NCI-H146 treated with DMSO at 0.1 percent for 48 hours (cell line): ENCODE data around the gene IPCEF1.
"Not testable (repeated sequence)": the region's sequence is repeated elsewhere in the genome, so short reads cannot be mapped to it uniquely, and the experiment has no call there.

Experiments
- DNase-seq: peaks from one replicate; lab custom pipeline; 2025; ENCODE audit not compliant: unreplicated experiment; lab: John Stamatoyannopoulos, UW

Gene IPCEF1

DNA sequence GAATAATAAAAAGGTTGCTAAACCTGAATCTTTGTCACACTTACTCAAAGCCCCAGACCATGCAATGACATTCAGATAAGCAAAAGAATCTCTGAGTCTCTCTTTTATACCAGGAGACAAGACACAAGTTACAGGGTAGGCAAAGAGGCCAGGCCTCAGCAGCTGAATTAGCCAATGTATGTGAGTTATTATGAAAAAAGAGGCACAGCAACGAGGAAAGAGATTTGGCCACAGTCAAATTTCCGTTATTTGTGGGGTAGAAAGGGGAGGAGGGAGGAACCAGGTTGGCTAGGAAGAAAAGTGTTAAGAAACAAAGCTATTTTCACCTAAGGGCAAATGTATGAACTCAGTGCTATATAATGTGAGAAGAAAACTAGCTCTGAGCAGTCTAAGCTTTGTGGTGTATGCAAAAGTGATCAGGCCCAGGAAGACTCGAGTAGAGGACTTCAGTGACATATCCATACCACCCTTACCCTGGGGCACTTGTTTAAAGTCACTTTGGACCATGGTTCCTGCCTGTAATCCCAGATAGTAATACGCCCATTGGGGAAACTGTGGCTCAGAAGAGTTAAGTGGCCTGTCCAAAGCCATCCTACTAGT, 19.1 kb downstream of the IPCEF1 start:
- no peak for DNase-seq

DNA sequence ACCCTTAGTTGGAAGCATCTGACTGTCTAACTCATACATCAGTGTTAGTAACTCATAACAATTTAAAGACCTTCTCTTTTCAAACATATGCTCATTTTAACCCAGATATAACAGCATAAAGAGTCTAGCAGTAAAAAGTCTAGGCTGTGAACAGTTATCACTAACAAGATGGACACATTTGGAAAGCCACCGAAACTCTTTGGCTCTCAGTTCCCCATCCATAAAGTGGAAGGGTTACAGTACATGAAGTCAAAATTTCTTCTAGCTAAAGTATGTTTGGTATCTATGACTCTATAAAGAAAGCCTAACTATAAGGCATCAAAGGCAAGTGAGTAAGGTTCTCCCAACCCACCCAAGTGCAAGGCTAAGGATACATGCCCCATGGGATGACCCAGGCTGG, 22.5 kb downstream of the IPCEF1 start:
- DNase-seq = not testable (repeated sequence)

- no peak for DNase-seq
Measured at GRCh38 chr6:154331750-154332149, 24.9 kb downstream of the IPCEF1 start.

- no peak for DNase-seq
Measured at GRCh38 chr6:154329350-154330170, 27.0 kb downstream of the IPCEF1 start.

- not testable (repeated sequence) for DNase-seq
Measured at GRCh38 chr6:154327313-154327712, 29.3 kb downstream of the IPCEF1 start.

- DNase-seq = no peak
Measured at GRCh38 chr6:154325142-154325541, 31.5 kb downstream of the IPCEF1 start.

GRCh38 chr6:154320181-154320580, 36.4 kb downstream of the IPCEF1 start:
- DNase-seq = no peak

GRCh38 chr6:154319231-154319858, 37.3 kb downstream of the IPCEF1 start:
- peak; percentile 43 for DNase-seq

DNA sequence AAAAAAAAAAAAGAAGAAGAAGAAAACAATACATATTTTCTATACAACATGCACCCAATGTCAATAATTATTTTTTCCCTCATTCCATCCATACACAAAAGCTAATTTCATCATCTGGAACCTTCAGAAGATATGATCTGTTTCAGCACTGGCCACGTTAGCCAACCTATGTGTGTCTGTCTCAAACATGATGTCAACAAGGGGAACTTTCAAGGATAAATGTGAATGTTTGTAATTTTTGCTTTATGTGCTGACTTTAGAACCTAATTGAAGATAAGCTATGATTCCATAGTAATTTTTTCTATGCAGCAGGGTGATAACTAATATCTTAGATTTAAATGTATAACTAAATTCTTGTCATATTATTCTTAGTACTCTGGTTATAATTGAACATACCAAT, 37.9 kb downstream of the IPCEF1 start:
- no peak for DNase-seq

- no peak for DNase-seq
Measured at GRCh38 chr6:154316131-154316530, 40.5 kb downstream of the IPCEF1 start.

GRCh38 chr6:154314084-154314483, 42.5 kb downstream of the IPCEF1 start:
- DNase-seq = no peak

GRCh38 chr6:154308986-154309385, 47.6 kb downstream of the IPCEF1 start:
- no peak for DNase-seq

DNA sequence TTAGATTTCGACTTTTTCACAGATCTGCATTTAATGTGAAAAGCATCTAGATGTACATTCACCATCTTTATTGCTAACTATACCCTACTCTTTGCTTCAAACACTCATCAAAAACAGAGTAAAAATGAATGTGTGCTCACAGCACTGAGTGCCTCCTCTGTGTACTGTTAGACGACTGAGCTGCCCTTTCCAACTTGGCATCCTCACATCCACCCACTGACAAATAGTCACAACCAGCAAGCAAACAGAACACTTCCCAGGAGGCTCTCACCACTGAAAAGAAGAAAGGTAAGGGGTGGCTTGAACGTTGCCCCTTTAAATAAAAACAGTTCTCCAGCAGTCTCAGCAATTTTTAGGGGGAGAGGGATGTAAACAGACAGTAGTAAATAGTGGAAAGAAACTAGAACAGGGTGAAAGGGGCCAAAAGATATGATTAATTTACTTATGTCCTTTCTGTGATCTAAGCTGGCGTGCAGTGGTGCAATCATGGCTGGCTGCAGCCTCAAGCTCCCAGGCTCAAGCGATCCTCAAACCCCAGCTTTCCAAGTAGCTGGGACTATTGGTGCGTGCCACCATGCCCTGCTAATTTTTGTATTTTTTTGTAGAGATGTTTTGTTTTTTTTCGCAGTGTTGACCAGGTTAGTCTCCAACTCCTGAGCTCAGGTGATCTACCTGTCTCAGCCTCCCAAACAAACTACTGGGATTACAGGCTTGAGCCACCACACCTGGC, 48.7 kb downstream of the IPCEF1 start:
- DNase-seq = no peak

- DNase-seq = not testable (repeated sequence)
Measured at GRCh38 chr6:154307147-154307546, 49.5 kb downstream of the IPCEF1 start.

DNA sequence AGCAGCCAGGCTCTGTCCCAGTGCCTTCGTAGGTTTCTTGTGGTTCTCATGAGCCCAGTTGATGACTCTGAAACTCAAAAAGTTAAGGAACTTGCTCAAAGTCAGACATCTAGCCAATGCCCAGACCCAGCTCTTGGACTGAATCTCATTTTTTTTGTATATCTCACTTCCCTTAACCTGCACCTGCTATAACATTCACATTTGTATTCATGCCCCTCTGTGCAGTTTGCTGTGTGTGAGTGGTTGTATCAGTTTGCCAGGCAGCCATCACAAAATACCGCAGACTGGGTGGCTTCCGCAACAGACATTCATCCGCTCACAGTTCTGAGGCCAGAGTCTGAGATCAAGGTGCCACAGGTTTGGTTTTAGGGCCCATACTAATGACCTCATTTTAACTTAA, 49.9 kb downstream of the IPCEF1 start:
- DNase-seq = no peak

- DNase-seq = no peak
Measured at GRCh38 chr6:154304191-154304590, 52.4 kb downstream of the IPCEF1 start.

- DNase-seq = not testable (repeated sequence)
Measured at GRCh38 chr6:154303642-154304041, 53.0 kb downstream of the IPCEF1 start.

GRCh38 chr6:154301839-154302752, 54.5 kb downstream of the IPCEF1 start:
- no peak for DNase-seq

- no peak for DNase-seq
Measured at GRCh38 chr6:154301086-154301625, 55.4 kb downstream of the IPCEF1 start.

GRCh38 chr6:154298297-154298696, 58.3 kb downstream of the IPCEF1 start:
- DNase-seq = no peak
